HG03066 (cell line): ENCODE data around the gene ZNF608.

ENCODE experiments used
- ATAC-seq: cut with Tn5 transposase; IDR thresholded peaks from one replicate; pipeline ENCODE4 v1.9.1; 2021; ENCODE audit warnings: low read depth; ENCODE audit not compliant: unreplicated experiment

Gene ZNF608

GRCh38 chr5:124745928-124746915, at the start of gene ZNF608:
Gene ZNF608, minus strand, starts transcription at chr5:124746639. Its CDS starts 1,650 bp downstream, at chr5:124744989.
- ATAC-seq = no peak

- ATAC-seq = no peak
These were observed 49.4 kb upstream of the ZNF608 start for GRCh38 chr5:124795829-124796228.

- no peak for ATAC-seq
These were observed 44.7 kb upstream of the ZNF608 start for GRCh38 chr5:124790895-124791732.

GRCh38 chr5:124790301-124790894, 44.0 kb upstream of the ZNF608 start:
- no peak for ATAC-seq

GRCh38 chr5:124789104-124789605, 42.7 kb upstream of the ZNF608 start:
- no peak for ATAC-seq

GRCh38 chr5:124783794-124784193, 37.4 kb upstream of the ZNF608 start:
- ATAC-seq = no peak

GRCh38 chr5:124783285-124783684, 36.8 kb upstream of the ZNF608 start:
- ATAC-seq = no peak

- no peak for ATAC-seq
These were observed 35.8 kb upstream of the ZNF608 start for GRCh38 chr5:124782262-124782661.

- no peak for ATAC-seq
These were observed 33.6 kb upstream of the ZNF608 start for GRCh38 chr5:124780011-124780410.

- no peak for ATAC-seq
These were observed 27.2 kb upstream of the ZNF608 start for GRCh38 chr5:124773315-124774311.

GRCh38 chr5:124772457-124773200, 26.2 kb upstream of the ZNF608 start:
- ATAC-seq = no peak

- no peak for ATAC-seq
These were observed 25.3 kb upstream of the ZNF608 start for GRCh38 chr5:124771761-124772160.

GRCh38 chr5:124764992-124765611, 18.7 kb upstream of the ZNF608 start:
- no peak for ATAC-seq

GRCh38 chr5:124764585-124764984, 18.1 kb upstream of the ZNF608 start:
- ATAC-seq = no peak

GRCh38 chr5:124761010-124761409, 14.6 kb upstream of the ZNF608 start:
- ATAC-seq = no peak

GRCh38 chr5:124760608-124761007, 14.2 kb upstream of the ZNF608 start:
- ATAC-seq = no peak

GRCh38 chr5:124755565-124755964, 9.1 kb upstream of the ZNF608 start:
- no peak for ATAC-seq

- ATAC-seq = no peak
These were observed 8.6 kb upstream of the ZNF608 start for GRCh38 chr5:124755041-124755440.
